ENCODE measurements around the gene PALLD. TPM values are rescaled to one million over a fixed set of nuclear protein-coding genes. Genes with fewer than 3 reads are reported as not detected.

PALLD gene
- total RNA-seq, 4 donors from 2014 or later = 266 to 761 (median 441) TPM

- TF ChIP-seq POLR2A (IDR thresholded peaks at IDR 0.05) (no peak), CTCF (IDR thresholded peaks at IDR 0.05) (no peak)
- intact Hi-C loops (cut with DNase I; ENCODE audit: low total_unique reads) = loop anchor here (10.0 kb wide), 1 partner anchor 202 kb away; no protein-coding TSS in a partner anchor
- peaks cover under 1 to 7% of the 10 kb centered on the region in 2 donors for H3K4me1 ChIP-seq
- no peaks in the 10 kb centered on the region for H3K36me3 ChIP-seq
- DNase-seq = no peak
- H3K27ac ChIP-seq = peak overlapping the region; percentile 92
- no peaks in the 10 kb centered on the region for H3K9me3 ChIP-seq
- peak overlapping the region; percentile 54 to 68 for H3K4me3 ChIP-seq
- H3K27me3 ChIP-seq = no peaks in the 10 kb centered on the region
Measured at GRCh38 chr4:168632301-168632725, 135.5 kb downstream of the PALLD start.

GRCh38 chr4:168633064-168633463, 136.2 kb downstream of the PALLD start:
- peaks cover 3 to 10% of the 10 kb centered on the region in 2 donors for H3K4me1 ChIP-seq
- H3K27me3 ChIP-seq = no peaks in the 10 kb centered on the region
- no peaks in the 10 kb centered on the region for H3K9me3 ChIP-seq
- no peak for DNase-seq
- H3K36me3 ChIP-seq = no peaks in the 10 kb centered on the region
- H3K4me3 ChIP-seq = peak overlapping the region; percentile 54 to 68
- H3K27ac ChIP-seq = peak overlapping the region; percentile 92
- intact Hi-C loops (cut with DNase I; ENCODE audit: low total_unique reads) = loop anchor here (10.0 kb wide), 1 partner anchor 202 kb away; no protein-coding TSS in a partner anchor
- TF ChIP-seq POLR2A (IDR thresholded peaks at IDR 0.05) (no peak), CTCF (IDR thresholded peaks at IDR 0.05) (peak in 1 of 4 experiments; percentile 23)

GRCh38 chr4:168633496-168633895, 136.6 kb downstream of the PALLD start:
- Histone ChIP-seq H3K9me3 (no peaks in the 10 kb centered on the region), H3K27ac (peak overlapping the region; percentile 92), H3K4me1 (peaks cover 3 to 10% of the 10 kb centered on the region in 2 donors), H3K4me3 (peak overlapping the region; percentile 18 to 68), H3K36me3 (no peaks in the 10 kb centered on the region), H3K27me3 (no peaks in the 10 kb centered on the region)
- TF ChIP-seq CTCF (IDR thresholded peaks at IDR 0.05) = no peak
- no peak for DNase-seq
- intact Hi-C loops (cut with DNase I; ENCODE audit: low total_unique reads) = loop anchor here (10.0 kb wide), 1 partner anchor 201 kb away; no protein-coding TSS in a partner anchor

GRCh38 chr4:168634276-168634802, 137.5 kb downstream of the PALLD start:
- TF ChIP-seq CTCF (IDR thresholded peaks at IDR 0.05) = no peak
- TF ChIP-seq POLR2A (IDR thresholded peaks at IDR 0.05) = peak in 1 of 2 donors; percentile 42
- peaks cover 3 to 10% of the 10 kb centered on the region in 2 donors for H3K4me1 ChIP-seq
- H3K36me3 ChIP-seq = no peaks in the 10 kb centered on the region
- no peaks in the 10 kb centered on the region for H3K9me3 ChIP-seq
- intact Hi-C loops (cut with DNase I; ENCODE audit: low total_unique reads) = loop anchor here (10.0 kb wide), 1 partner anchor 200 kb away; no protein-coding TSS in a partner anchor
- H3K27ac ChIP-seq = peak overlapping the region; percentile 92
- no peaks in the 10 kb centered on the region for H3K27me3 ChIP-seq
- H3K4me3 ChIP-seq = peak overlapping the region; percentile 18 to 68
- DNase-seq = peak; percentile 39 to 58

- intact Hi-C loops (cut with DNase I; ENCODE audit: low total_unique reads) = loop anchor here (10.0 kb wide), 1 partner anchor 199 kb away; no protein-coding TSS in a partner anchor
- Histone ChIP-seq H3K4me1 (peaks cover 3 to 5% of the 10 kb centered on the region in 2 donors), H3K27me3 (no peaks in the 10 kb centered on the region), H3K27ac (peak overlapping the region; percentile 92), H3K36me3 (no peaks in the 10 kb centered on the region), H3K4me3 (no peak overlapping the region), H3K9me3 (no peaks in the 10 kb centered on the region)
- TF ChIP-seq CTCF (IDR thresholded peaks at IDR 0.05) = no peak
- TF ChIP-seq POLR2A (IDR thresholded peaks at IDR 0.05) = no peak
- DNase-seq = no peak
Measured at GRCh38 chr4:168636040-168636439, 139.2 kb downstream of the PALLD start.
